Measurements from ENCODE around the gene METTL5.

DNA sequence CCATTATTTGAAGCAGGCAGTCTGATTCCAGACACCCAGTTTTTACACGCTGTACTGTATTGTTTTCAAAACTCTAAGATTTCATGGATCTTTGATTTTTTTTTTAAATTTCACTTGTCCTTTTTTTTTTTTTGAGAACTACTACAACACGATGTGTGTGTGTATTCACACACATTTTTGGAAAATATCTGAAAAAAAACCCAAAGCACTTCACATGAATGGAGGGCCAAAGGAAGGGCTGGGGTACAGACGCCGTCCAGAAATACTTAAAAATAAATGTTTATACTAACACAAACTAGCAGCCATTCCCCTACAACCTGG, 26.3 kb downstream of the METTL5 start:
- TF ChIP-seq, protein P1, sequence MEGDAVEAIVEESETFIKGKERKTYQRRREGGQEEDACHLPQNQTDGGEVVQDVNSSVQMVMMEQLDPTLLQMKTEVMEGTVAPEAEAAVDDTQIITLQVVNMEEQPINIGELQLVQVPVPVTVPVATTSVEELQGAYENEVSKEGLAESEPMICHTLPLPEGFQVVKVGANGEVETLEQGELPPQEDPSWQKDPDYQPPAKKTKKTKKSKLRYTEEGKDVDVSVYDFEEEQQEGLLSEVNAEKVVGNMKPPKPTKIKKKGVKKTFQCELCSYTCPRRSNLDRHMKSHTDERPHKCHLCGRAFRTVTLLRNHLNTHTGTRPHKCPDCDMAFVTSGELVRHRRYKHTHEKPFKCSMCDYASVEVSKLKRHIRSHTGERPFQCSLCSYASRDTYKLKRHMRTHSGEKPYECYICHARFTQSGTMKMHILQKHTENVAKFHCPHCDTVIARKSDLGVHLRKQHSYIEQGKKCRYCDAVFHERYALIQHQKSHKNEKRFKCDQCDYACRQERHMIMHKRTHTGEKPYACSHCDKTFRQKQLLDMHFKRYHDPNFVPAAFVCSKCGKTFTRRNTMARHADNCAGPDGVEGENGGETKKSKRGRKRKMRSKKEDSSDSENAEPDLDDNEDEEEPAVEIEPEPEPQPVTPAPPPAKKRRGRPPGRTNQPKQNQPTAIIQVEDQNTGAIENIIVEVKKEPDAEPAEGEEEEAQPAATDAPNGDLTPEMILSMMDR (IDR thresholded peaks at IDR 0.05; ENCODE audit: insufficient read depth, low read length, poor library complexity, severe bottlenecking): no peak
- no peak for TF ChIP-seq EZH2phosphoT487 (conservative IDR thresholded peaks at IDR 0.05; ENCODE audit: low read length)
